Measurements from ENCODE around the gene RGS9.

Gene RGS9

DNA sequence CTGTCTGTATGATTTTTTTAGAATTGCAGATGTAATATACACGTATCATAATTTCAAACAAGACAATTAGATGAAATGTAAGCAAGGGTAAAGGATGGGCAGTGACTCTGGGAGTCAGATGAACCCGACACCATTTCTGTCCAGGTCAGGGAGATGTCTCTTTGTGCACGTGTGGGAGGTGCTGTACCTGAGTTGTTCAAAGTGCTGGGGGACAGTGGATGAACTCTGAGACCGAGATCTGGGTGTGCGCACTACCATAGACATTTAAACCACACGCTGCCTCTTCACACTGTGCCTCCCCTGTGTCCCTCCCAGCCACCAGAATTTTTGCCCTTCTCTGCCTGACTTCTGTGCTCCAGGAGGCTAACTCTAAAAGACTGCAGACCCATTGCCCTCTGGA, 5.9 kb upstream of the RGS9 start:
- H3K4me1 Mint-ChIP-seq: no peaks in the 10 kb centered on the region
- peaks cover 1% of the 10 kb centered on the region for H3K27me3 Mint-ChIP-seq
- H3K27ac Mint-ChIP-seq: no peak overlapping the region
- no peak overlapping the region for H3K4me3 Mint-ChIP-seq
- no peaks in the 10 kb centered on the region for H3K36me3 Mint-ChIP-seq
- H3K9me3 Mint-ChIP-seq: no peaks in the 10 kb centered on the region

DNA sequence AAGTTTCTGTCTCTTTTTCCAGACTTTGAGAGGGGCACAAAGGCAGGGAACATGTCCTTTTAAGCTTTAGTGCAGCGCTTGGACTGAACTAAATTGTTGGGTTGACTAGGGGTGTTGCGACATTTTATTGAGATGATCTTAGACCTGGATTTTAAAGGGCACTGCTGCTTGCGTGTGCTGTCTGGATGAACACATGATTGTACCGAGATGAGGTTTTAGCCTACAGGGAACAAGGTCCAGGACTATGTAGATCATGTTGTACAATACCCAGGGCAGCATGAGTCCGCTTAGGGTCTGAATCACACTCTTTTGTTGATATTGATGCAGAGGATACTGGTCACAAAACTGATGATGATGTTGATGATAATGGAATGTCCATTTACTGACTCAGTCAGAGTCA, 5.2 kb upstream of the RGS9 start:
- Mint-ChIP-seq H3K9me3 (no peaks in the 10 kb centered on the region), H3K4me1 (peaks cover 5% of the 10 kb centered on the region), H3K4me3 (no peak overlapping the region), H3K27me3 (peaks cover 1% of the 10 kb centered on the region), H3K27ac (no peak overlapping the region), H3K36me3 (no peaks in the 10 kb centered on the region)

DNA sequence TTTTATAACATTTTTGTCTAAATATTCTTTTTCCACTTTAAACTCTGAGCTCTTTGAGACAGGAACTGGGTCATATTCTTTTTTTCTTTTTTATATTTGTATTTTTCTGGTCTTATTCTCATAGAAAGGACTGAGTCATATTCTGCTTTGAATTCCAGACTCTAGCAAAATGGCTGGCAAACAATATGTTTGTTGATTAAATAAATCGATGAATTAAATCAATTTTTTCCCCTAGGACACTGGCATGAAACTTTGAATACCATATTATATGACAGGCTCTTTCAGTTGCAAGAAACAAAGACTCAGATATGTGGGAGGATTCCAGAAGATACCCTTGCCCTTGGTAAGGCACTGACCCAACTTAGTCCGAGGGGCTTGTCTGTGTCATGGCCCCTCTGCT, 3.1 kb upstream of the RGS9 start:
- peaks cover 11% of the 10 kb centered on the region for H3K4me1 Mint-ChIP-seq
- peaks cover 1% of the 10 kb centered on the region for H3K27me3 Mint-ChIP-seq
- no peak overlapping the region for H3K27ac Mint-ChIP-seq
- no peaks in the 10 kb centered on the region for H3K36me3 Mint-ChIP-seq
- no peaks in the 10 kb centered on the region for H3K9me3 Mint-ChIP-seq
- H3K4me3 Mint-ChIP-seq: no peak overlapping the region

DNA sequence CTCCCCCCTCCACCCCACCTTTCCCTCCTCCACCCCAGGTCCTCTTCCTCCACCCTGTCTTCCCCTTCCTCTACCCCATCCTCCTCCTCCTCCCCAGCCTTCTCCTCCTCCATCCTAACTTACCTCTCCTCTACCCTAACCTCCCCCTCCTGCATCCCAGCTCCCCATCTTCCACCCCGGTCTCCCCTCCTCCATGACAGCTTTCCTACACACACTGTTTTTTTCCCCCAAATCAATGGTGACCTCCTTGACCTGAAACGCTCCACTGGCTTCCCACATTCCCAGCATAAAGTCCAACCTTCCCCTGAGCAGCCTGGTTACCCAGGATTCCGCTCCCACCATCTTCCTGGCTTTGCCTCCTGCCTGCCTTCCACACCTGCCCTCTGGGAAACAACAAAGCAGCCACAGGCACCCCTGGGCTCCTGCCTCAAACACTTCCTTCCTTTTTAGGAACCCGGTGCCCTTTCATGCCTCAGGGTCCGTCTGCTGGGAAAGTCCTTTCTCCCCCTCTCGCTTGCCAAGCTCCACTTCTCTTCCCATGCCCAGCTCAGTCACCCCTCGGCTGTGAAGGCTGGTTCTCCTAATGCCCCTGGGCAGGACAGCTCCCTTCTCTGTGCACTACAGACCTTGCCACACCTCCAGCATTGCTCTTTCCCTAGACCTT, 2.1 kb downstream of the RGS9 start:
- H3K27ac Mint-ChIP-seq: no peak overlapping the region
- H3K27me3 Mint-ChIP-seq: peaks cover 10% of the 10 kb centered on the region
- H3K4me3 Mint-ChIP-seq: peak overlapping the region; percentile 58
- peaks cover 2% of the 10 kb centered on the region for H3K36me3 Mint-ChIP-seq
- peaks cover 18% of the 10 kb centered on the region for H3K4me1 Mint-ChIP-seq
- H3K9me3 Mint-ChIP-seq: no peaks in the 10 kb centered on the region

DNA sequence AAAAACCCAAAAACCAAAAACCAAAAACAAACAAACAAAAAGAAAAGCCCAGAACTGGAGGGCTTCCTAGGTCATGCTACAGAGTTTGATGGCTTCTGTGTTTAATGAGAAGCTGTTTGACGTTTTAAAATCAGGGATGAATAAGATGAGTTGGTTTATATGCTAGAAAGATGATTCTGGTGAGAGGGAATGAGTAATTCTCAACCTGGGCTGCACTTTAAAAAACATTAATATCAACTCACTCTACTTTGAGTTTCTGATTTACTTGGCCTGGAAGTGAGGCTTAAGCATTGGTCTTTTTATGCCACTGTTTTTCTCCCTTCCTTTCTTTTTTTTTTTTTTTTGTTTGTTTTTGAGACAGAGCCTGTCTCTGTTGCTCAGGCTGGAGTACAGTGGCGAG, 5.1 kb downstream of the RGS9 start:
- H3K27ac Mint-ChIP-seq: no peak overlapping the region
- H3K4me3 Mint-ChIP-seq: no peak overlapping the region
- peaks cover 2% of the 10 kb centered on the region for H3K36me3 Mint-ChIP-seq
- no peaks in the 10 kb centered on the region for H3K9me3 Mint-ChIP-seq
- H3K4me1 Mint-ChIP-seq: peaks cover 13% of the 10 kb centered on the region
- H3K27me3 Mint-ChIP-seq: peaks cover 10% of the 10 kb centered on the region

DNA sequence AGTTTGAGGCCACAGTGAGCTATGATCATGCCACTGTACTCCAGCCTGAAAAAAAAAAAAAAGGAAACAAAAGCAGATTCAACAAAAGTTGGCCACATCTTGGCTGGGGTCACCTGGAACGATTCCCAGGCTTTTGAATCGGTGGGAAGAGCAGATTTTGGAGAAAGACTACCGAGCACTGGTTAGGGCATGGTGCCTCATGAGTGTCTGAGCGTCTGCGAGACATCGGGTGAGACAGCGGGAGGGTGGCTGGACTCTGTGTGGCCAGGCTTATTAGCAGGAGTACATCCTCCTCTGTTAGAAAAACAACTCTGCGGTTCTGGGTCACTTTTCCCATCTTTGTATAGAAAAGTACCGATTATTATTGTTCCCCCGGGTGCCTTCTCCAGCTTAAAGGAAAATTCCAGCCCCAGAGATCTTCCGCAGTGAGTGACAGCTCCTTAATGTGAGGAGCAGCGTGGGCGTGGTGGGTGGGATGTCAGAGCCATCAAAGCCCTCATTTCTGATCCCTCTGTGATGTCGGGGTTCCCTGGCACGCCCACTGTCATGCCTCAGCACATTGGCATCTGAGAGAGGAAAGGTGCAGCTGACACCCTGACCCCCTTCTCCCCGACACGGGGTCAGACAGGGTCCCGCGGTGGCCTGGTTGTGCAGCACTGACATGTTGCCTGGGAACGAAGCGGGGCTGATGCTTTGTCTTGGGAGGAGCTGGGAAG, 6.9 kb downstream of the RGS9 start:
- no peak overlapping the region for H3K4me3 Mint-ChIP-seq
- no peaks in the 10 kb centered on the region for H3K9me3 Mint-ChIP-seq
- H3K27ac Mint-ChIP-seq: no peak overlapping the region
- peaks cover 2% of the 10 kb centered on the region for H3K36me3 Mint-ChIP-seq
- H3K27me3 Mint-ChIP-seq: peaks cover 10% of the 10 kb centered on the region
- H3K4me1 Mint-ChIP-seq: peaks cover 8% of the 10 kb centered on the region

DNA sequence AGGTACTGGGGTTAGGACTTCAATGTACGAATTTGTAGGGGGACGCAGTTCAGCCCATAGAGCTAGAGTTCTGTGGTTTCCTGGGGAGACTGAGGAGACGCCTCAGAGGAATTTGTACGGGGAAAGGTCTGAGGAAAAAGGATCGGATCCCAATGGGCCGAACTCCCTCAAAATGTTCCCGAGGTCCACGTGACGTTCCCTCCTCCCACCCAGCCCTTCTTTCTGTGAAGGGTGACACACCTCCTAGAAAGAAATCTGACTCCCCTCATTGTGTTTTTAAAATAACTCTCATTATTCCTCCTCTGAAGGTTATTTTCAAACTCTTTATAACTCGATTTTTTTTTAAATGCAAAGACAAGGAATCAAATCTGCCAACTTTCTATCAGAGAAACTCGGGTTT, 8.6 kb downstream of the RGS9 start:
- peaks cover 2% of the 10 kb centered on the region for H3K27me3 Mint-ChIP-seq
- H3K4me1 Mint-ChIP-seq: no peaks in the 10 kb centered on the region
- no peak overlapping the region for H3K4me3 Mint-ChIP-seq
- H3K36me3 Mint-ChIP-seq: peaks cover 2% of the 10 kb centered on the region
- H3K9me3 Mint-ChIP-seq: no peaks in the 10 kb centered on the region
- H3K27ac Mint-ChIP-seq: no peak overlapping the region

DNA sequence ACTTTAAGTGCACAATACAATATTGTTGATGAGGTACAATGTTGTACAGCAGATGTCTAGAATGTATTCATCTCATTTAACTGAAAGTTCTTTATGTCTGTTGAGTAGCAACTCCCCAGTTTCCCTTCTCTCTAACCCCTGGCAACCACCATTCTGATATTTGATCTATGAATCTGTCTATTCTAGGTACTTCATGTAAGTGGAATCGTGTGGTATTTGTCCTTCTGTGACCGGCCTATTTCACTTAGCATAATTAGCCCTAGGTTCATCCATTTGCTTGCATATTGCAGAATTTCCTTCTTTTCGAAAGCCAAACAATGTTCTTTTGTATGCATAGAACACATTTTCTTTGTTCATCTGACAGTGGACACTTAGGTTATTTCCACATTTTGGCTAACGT, 10.8 kb downstream of the RGS9 start:
- H3K27me3 Mint-ChIP-seq: no peaks in the 10 kb centered on the region
- no peaks in the 10 kb centered on the region for H3K36me3 Mint-ChIP-seq
- no peak overlapping the region for H3K4me3 Mint-ChIP-seq
- no peaks in the 10 kb centered on the region for H3K9me3 Mint-ChIP-seq
- H3K4me1 Mint-ChIP-seq: no peaks in the 10 kb centered on the region
- H3K27ac Mint-ChIP-seq: no peak overlapping the region

DNA sequence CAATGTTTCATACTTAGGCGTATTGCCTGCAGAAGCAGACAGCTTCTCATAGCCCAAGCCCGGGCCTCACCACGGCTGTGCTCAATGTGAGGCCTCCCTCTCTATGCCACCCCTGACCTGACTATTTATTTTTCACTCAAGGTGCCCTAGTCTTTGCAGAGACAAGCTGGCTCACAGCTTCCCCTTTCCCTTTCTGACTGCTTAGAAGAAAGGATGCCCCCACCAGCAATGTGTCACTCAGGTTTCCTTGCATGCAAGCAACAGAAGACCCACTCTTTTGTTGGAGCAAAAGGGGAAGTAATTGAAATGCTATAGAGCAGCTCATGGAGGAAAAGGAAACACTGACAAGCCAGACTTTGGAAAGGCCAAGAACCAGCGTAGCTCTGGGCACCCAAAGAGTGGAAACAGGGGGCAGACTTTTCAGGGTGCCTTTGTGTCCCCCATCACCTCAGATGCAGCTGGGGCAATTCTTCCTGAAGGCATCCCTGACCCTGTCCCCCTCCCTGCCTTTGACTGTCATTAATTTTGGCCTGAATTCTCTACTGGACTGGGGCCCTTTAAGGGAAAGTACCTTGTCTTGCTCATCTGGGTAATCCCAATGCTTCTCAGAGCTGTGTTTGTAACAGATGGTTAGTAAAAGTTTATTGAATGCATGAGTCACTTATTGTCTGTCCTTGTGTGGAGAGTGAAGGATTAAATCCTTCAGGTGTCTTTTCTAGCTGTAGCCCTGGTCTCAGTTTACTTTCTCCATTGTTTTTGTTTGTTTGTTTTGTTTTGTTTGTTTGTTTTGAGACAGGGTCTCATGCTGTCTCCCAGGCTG, 17.8 kb downstream of the RGS9 start:
- Mint-ChIP-seq H3K27ac (no peak overlapping the region), H3K36me3 (no peaks in the 10 kb centered on the region), H3K9me3 (no peaks in the 10 kb centered on the region), H3K4me1 (no peaks in the 10 kb centered on the region), H3K27me3 (no peaks in the 10 kb centered on the region), H3K4me3 (no peak overlapping the region)

DNA sequence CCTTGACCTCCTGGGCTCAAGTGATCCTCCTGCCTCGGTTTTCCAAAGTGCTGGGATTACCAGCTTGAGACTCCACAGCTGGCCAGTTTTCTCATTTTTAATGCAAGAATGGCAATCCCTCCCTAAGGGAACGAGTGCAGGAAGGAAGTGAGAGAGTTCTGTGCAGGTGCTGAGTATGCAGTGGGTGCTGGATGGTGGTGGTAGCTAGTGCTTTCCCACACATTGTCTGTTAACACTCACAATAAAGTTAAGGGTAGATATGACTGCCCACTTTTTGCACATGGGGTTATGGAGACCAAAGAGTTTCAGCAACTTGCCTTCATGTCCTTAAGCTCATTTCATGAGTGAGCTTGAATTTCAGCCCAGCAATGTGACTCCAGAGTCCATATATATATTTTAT, 18.5 kb downstream of the RGS9 start:
- H3K4me1 Mint-ChIP-seq: no peaks in the 10 kb centered on the region
- no peaks in the 10 kb centered on the region for H3K27me3 Mint-ChIP-seq
- no peaks in the 10 kb centered on the region for H3K36me3 Mint-ChIP-seq
- H3K9me3 Mint-ChIP-seq: no peaks in the 10 kb centered on the region
- no peak overlapping the region for H3K4me3 Mint-ChIP-seq
- H3K27ac Mint-ChIP-seq: no peak overlapping the region

DNA sequence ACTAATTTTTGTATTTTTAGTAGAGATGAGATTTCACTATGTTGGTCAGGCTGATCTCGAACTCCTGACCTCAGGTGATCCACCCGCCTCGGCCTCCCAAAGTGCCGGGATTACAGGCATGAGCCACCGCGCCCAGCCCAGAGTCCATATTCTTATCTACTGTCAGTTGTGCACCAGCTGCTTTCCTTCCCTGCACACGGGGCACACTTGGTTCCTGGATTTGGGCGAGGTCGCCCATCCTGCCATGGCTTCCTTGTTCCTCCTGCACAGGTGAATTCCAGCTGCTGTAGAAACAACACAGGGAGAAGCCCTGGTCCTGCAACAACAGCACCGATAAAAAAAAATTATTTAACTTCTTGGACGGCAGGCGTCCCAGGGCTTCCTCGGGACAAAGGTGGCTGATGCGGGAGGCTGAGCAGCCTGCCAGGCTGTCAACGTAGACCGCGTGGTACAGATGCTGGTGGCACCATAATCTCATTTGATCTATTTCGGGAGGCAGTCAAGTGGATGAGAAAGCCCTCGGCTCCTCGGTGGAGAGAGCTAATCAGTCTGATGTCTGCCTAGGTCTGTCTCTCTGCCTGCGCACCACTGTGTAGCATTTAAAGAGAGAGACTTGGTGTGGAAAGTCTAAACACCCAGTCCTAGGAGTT, 19.1 kb downstream of the RGS9 start:
- Mint-ChIP-seq H3K4me1 (no peaks in the 10 kb centered on the region), H3K27ac (no peak overlapping the region)

DNA sequence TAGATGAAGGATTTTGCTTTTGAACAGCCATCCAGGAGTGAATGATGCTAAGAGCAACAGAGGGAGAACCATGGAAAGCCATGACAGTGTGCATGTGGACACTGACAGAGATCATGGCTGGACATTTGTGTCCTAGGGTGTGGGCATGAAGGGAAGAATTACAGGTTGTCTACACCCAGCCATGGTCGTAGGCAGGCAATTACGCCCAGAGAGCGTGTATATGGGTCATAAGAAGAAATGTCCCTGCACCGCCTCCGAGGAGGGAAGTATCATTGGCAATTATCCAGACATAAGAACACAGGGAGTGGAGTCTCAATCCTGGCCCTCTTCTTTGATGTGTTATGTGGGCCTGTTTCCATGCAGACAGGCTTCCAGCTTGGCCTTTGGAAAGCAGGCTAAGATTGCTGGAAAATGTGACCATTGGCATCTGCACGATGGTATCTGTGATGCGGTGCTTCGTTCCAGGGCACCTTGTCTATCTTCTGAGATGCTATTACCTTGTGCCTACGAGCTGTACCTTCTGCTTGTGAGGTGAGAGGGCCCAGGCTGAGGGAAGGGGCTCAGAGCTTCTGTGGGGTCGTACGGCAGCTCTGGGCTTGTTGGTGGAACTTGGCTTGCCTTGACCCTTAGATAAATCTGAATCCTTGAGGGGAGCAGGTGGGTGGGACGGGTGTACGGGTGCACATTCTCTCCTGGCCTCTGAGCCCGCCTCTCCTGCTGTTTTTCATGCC, 19.8 kb downstream of the RGS9 start:
- no peaks in the 10 kb centered on the region for H3K36me3 Mint-ChIP-seq
- no peaks in the 10 kb centered on the region for H3K4me1 Mint-ChIP-seq
- H3K9me3 Mint-ChIP-seq: no peaks in the 10 kb centered on the region
- no peaks in the 10 kb centered on the region for H3K27me3 Mint-ChIP-seq
- H3K4me3 Mint-ChIP-seq: no peak overlapping the region
- no peak overlapping the region for H3K27ac Mint-ChIP-seq

More for the DNA sequence above, 19.1 kb downstream of the RGS9 start:
- Mint-ChIP-seq H3K27me3 (no peaks in the 10 kb centered on the region), H3K9me3 (no peaks in the 10 kb centered on the region), H3K4me3 (no peak overlapping the region), H3K36me3 (no peaks in the 10 kb centered on the region)

DNA sequence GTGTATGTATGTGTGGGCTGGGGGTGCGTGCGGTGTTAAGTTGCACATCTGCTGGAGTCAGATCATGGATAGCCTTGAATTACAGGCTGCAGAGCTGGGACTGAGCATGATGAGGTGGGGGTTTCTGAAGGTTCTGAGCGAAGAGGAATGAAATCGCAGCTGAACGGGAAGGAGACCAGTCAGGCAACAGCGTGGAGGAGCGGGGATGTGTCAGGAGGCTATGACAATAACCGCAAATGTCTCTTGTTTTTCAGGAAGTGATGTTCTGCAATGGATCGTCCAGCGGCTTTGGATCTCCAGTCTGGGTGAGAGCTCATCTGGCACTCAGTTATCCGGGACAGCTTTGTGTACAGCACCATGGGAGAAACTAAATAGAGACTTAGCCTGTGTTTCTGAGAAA, 20.9 kb downstream of the RGS9 start:
- Mint-ChIP-seq H3K27me3 (no peaks in the 10 kb centered on the region), H3K4me3 (no peak overlapping the region), H3K9me3 (no peaks in the 10 kb centered on the region), H3K27ac (no peak overlapping the region), H3K4me1 (no peaks in the 10 kb centered on the region), H3K36me3 (no peaks in the 10 kb centered on the region)

DNA sequence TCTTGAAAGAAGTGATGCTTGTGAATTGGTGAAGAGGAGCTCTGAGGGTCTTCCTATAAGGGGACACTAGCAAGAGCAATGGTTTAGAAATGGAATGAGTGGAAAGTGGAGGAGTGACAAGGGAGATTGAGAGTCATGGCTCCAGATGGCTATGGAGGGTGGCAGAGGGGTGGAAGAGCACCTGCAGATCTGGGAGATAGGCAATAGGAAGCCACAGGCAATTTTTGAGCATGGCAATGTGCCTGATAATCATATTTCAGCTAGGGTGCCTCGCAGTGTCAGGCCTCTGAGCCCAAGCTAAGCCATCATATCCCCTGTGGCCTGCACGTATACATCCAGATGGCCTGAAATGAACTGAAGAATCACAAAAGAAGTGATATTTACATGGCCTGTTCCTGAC, 21.5 kb downstream of the RGS9 start:
- peaks cover 4% of the 10 kb centered on the region for H3K4me1 Mint-ChIP-seq
- no peak overlapping the region for H3K4me3 Mint-ChIP-seq
- no peak overlapping the region for H3K27ac Mint-ChIP-seq
- H3K36me3 Mint-ChIP-seq: no peaks in the 10 kb centered on the region
- no peaks in the 10 kb centered on the region for H3K9me3 Mint-ChIP-seq
- H3K27me3 Mint-ChIP-seq: no peaks in the 10 kb centered on the region

DNA sequence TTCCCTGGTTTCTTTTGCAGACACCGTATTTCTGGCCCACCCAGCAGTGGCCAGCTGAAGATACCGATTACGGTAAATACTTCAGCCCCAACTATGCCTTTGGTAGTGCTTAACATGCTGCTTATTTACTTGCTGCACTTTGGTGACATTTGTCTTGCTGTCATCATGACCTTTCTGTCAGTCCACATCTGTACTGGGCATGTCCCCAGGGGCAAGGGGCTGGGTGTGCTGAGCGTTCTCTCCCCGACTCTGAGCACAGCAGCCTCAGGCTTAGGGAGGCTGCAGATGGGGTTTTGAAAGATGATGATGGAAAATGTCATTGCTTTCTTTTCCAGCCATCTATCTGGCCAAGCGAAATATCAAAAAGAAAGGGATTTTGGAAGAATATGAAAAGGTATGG, 23.3 kb downstream of the RGS9 start:
- H3K27ac Mint-ChIP-seq: no peak overlapping the region

More for the DNA sequence above, 23.3 kb downstream of the RGS9 start:
- Mint-ChIP-seq H3K27me3 (no peaks in the 10 kb centered on the region), H3K4me3 (no peak overlapping the region), H3K36me3 (no peaks in the 10 kb centered on the region), H3K9me3 (no peaks in the 10 kb centered on the region), H3K4me1 (peaks cover 13% of the 10 kb centered on the region)

All from activated naive CD4-positive, alpha-beta T cell treated with anti-CD3 and anti-CD28 coated beads, Interleukin-2, amount 50 U/mL, for 24 hours (primary cell).